Loucy (cell line): ENCODE results near the gene LAMC3.

ENCODE experiments used
- H2AFZ ChIP-seq: fragments of 200-600 bp; sonication (generic); 2 replicates; pipeline ENCODE4 v1.6.0; 2016; ENCODE audit warnings: antibody characterized with exemption, mild to moderate bottlenecking, low read length, moderate library complexity
- H3F3A ChIP-seq: fragments of 200-600 bp; 2 replicates; pipeline ENCODE4 v1.6.0; 2016; ENCODE audit warnings: antibody characterized with exemption, low read depth, mild to moderate bottlenecking
- H3K27me3 ChIP-seq: fragments of 200-600 bp; sonication (generic); 2 replicates; pipeline ENCODE4 v1.6.1; 2014; ENCODE audit warnings: low read length, mild to moderate bottlenecking; ENCODE audit not compliant: insufficient read depth, poor library complexity, severe bottlenecking
- H3K36me3 ChIP-seq: fragments of 200-600 bp; sonication (generic); 2 replicates; pipeline ENCODE4 v1.6.1; 2016; ENCODE audit warnings: low read length; ENCODE audit not compliant: insufficient read depth
- H3K4me1 ChIP-seq: fragments of 200-600 bp; sonication (generic); 2 replicates; pipeline ENCODE4 v1.5.1; 2014; ENCODE audit warnings: low read length, mild to moderate bottlenecking; ENCODE audit not compliant: insufficient read depth, poor library complexity, severe bottlenecking
- H3K4me2 ChIP-seq: fragments of 200-600 bp; sonication (generic); 2 replicates; pipeline ENCODE4 v1.6.0; 2014; ENCODE audit warnings: antibody characterized with exemption, low read length, low read depth, mild to moderate bottlenecking; ENCODE audit not compliant: poor library complexity, severe bottlenecking
- H3K4me3 ChIP-seq: fragments of 200-600 bp; sonication (generic); 2 replicates; pipeline ENCODE4 v1.5.1; 2014; ENCODE audit warnings: low read length, mild to moderate bottlenecking, mixed read lengths; ENCODE audit not compliant: poor library complexity, severe bottlenecking
- H3K79me2 ChIP-seq: fragments of 200-600 bp; sonication (generic); 2 replicates; pipeline ENCODE4 v1.6.1; 2014; ENCODE audit warnings: low read length; ENCODE audit not compliant: insufficient read depth
- H3K9ac ChIP-seq: fragments of 200-600 bp; sonication (generic); 2 replicates; pipeline ENCODE4 v1.6.0; 2014; ENCODE audit warnings: mild to moderate bottlenecking, low read depth, low read length, moderate library complexity; ENCODE audit not compliant: poor library complexity, severe bottlenecking
- H3K9me2 ChIP-seq: fragments of 200-600 bp; sonication (generic); replicated peaks from 2 replicates; pipeline ENCODE4 v1.6.1; 2016; ENCODE audit warnings: low read depth, low read length, mixed read lengths
- H3K9me3 ChIP-seq: fragments of 200-600 bp; sonication (generic); 2 replicates; pipeline ENCODE4 v1.6.1; 2014; ENCODE audit warnings: mild to moderate bottlenecking, antibody characterized with exemption, low read length, low read depth; ENCODE audit not compliant: insufficient read depth
- H4K20me1 ChIP-seq: fragments of 200-600 bp; sonication (generic); 2 replicates; pipeline ENCODE4 v1.6.0; 2014; ENCODE audit warnings: antibody characterized with exemption, low read length, mild to moderate bottlenecking; ENCODE audit not compliant: insufficient read depth, poor library complexity, severe bottlenecking
- CTCF ChIP-seq: fragments of 200-600 bp; sonication (generic); conservative IDR thresholded peaks from 2 replicates; pipeline ENCODE4 v1.5.1; 2014; ENCODE audit warnings: mild to moderate bottlenecking, antibody characterized with exemption, low read length
- EZH2phosphoT487 ChIP-seq: fragments of 200-600 bp; IDR thresholded peaks from 2 replicates; pipeline ENCODE4 v1.6.1; 2018; ENCODE audit warnings: antibody characterized with exemption, mild to moderate bottlenecking, moderate library complexity, borderline replicate concordance

LAMC3 gene

DNA sequence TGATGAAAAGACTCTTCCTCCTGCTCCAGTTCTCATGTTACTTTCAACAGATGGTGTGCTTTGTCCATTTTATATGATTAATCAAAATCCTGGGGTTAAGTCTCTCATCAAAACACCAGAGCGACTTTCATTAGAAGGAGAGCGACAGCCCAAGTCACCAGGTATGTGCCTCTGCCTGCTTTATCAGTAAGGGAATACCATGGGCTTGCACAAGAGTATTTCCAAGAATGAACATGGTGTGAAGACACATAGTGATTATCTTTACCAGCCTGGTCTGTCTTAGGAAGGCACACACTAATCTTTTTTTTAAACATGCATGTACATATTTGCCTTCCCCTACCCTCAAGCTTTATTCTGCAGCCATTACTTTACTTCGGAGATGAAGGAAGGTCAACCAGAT lies 131.6 kb downstream of the LAMC3 start:
- Histone ChIP-seq H3K9me3 (no peaks in the 10 kb centered on the region), H3K27me3 (no peaks in the 10 kb centered on the region), H3K4me1 (no peaks in the 10 kb centered on the region), H3K36me3 (peaks cover 62% of the 10 kb centered on the region; the same call in 1 of the 2 replicates), H3F3A (no peaks in the 10 kb centered on the region), H3K9me2 (no peaks in the 10 kb centered on the region), H3K9ac (no peak overlapping the region), H4K20me1 (no peaks in the 10 kb centered on the region), H3K4me3 (no peak overlapping the region), H2AFZ (no peak overlapping the region), H3K4me2 (no peak overlapping the region), H3K79me2 (no peaks in the 10 kb centered on the region)
- TF ChIP-seq CTCF, result no peak
- no peak for TF ChIP-seq EZH2phosphoT487

DNA sequence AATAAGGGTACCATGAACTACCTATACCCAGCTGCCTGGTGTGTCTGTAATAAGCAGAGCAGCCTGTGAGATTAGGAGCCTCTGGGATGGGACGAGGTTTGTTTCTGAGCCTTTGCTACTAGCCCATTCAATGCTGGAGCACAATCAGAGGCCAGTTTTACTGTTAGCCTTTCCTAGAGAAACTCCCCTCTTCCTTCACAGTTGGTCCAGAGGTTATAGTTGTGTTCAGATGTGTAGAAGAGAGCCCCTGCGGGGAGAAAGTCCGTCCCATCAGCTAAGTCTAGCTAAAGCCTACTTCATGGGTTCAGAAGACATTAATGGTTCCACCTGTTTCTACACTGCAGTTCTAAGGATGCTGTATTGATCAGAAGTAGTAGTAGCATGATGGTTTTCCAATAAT lies 133.2 kb downstream of the LAMC3 start:
- H3F3A ChIP-seq, result no peaks in the 10 kb centered on the region
- no peaks in the 10 kb centered on the region for H3K27me3 ChIP-seq
- no peaks in the 10 kb centered on the region for H3K9me3 ChIP-seq
- TF ChIP-seq EZH2phosphoT487 (no peak), CTCF (no peak)
- no peaks in the 10 kb centered on the region for H4K20me1 ChIP-seq
- no peak overlapping the region for H2AFZ ChIP-seq
- H3K4me1 ChIP-seq, result no peaks in the 10 kb centered on the region
- peaks cover 58% of the 10 kb centered on the region; the same call in 1 of the 2 replicates for H3K36me3 ChIP-seq
- H3K9ac ChIP-seq, result no peak overlapping the region
- no peaks in the 10 kb centered on the region for H3K9me2 ChIP-seq
- no peak overlapping the region for H3K4me3 ChIP-seq
- H3K4me2 ChIP-seq, result no peak overlapping the region
- no peaks in the 10 kb centered on the region for H3K79me2 ChIP-seq
